Caco-2 (cell line): ENCODE measurements around the gene C10orf120. TPM values are rescaled to one million over a fixed set of nuclear protein-coding genes. Genes with fewer than 3 reads are reported as not detected.

Source experiments
- BruUV-seq: library from RNA; stranded (reverse); fragments of 400-500 nt; replicated peaks from 2 replicates; lab custom pipeline; 2021; lab: Mats Ljungman, UMichigan
- CTCF ChIA-PET: fragments of 300-600 bp; sonication (Branson Sonifier 250); formaldehyde crosslinking; loops from one replicate; lab custom pipeline; 2022; ENCODE audit warnings: antibody characterized with exemption; lab: Charles Lee
- POLR2A ChIA-PET: fragments of 300-600 bp; sonication (Branson Sonifier 250); formaldehyde crosslinking; loops from one replicate; lab custom pipeline; 2022; ENCODE audit warnings: antibody characterized with exemption; lab: Charles Lee
- DNase-seq, 2 experiments: peaks; one replicate each; pipeline versions ENCODE4 v3.0.0 to v3.0.0-alpha.2; 2020 to 2022
- H3K27me3 ChIP-seq: replicated peaks from 2 replicates; pipeline ENCODE4 v1.6.0; 2011; ENCODE audit warnings: low read length; ENCODE audit not compliant: control insufficient read depth, insufficient read depth
- H3K36me3 ChIP-seq: 2 replicates; pipeline ENCODE4 v1.5.1; 2011; ENCODE audit warnings: low read length; ENCODE audit not compliant: control insufficient read depth, insufficient read depth
- H3K4me1 ChIP-seq: fragments of 250-450 bp; sonication (Bioruptor Pico); 2 replicates; pipeline ENCODE4 v1.5.1; 2020; ENCODE audit warnings: mild to moderate bottlenecking
- H3K4me3 ChIP-seq: 2 replicates; pipeline ENCODE4 v1.5.1; 2011; ENCODE audit warnings: low read depth, mild to moderate bottlenecking, control low read depth, low read length
- H3K9me3 ChIP-seq: fragments of 250-450 bp; sonication (Bioruptor Pico); 2 replicates; pipeline ENCODE4 v1.5.1; 2020; ENCODE audit warnings: mild to moderate bottlenecking, moderate library complexity
- H3K27ac Mint-ChIP-seq: one replicate; pipeline ENCODE4 v1.8.0; 2022; ENCODE audit warnings: mixed read lengths; ENCODE audit not compliant: unreplicated experiment
- H3K27me3 Mint-ChIP-seq: one replicate; pipeline ENCODE4 v1.8.0; 2022; ENCODE audit warnings: mixed read lengths; ENCODE audit not compliant: insufficient read depth, unreplicated experiment
- H3K36me3 Mint-ChIP-seq: one replicate; pipeline ENCODE4 v1.8.0; 2022; ENCODE audit warnings: mild to moderate bottlenecking, mixed read lengths; ENCODE audit not compliant: insufficient read depth, unreplicated experiment
- H3K4me1 Mint-ChIP-seq: one replicate; pipeline ENCODE4 v1.8.0; 2022; ENCODE audit warnings: low read depth, mixed read lengths; ENCODE audit not compliant: unreplicated experiment
- H3K4me3 Mint-ChIP-seq: one replicate; pipeline ENCODE4 v1.8.0; 2022; ENCODE audit warnings: mild to moderate bottlenecking, moderate library complexity, mixed read lengths; ENCODE audit not compliant: unreplicated experiment
- H3K9me3 Mint-ChIP-seq: one replicate; pipeline ENCODE4 v1.8.0; 2022; ENCODE audit warnings: mixed read lengths; ENCODE audit not compliant: unreplicated experiment
- intact Hi-C: fragments of 100-400 bp; cut with micrococcal nuclease; formaldehyde crosslinking; loops from one replicate; pipeline ENCODE4 v1.10.0; 2022; ENCODE audit not compliant: unreplicated experiment
- total RNA-seq: library from RNA; stranded (reverse); gene quantifications from 2 replicates; pipeline ENCODE4 v1.2.3, GENCODE V29; 2022
- TF ChIP-seq, protein P1 (sequence below), 2 experiments: fragments of 200-600 bp in 1 of 2; IDR thresholded peaks; 1 replicate in 1 of 2; 2 replicates in 1 of 2; pipeline versions ENCODE4 v1.5.1 to v1.8.0; 2011 to 2022; ENCODE audit warnings: antibody characterized with exemption in 1 of 2, control low read depth in 1 of 2, inconsistent platforms in 1 of 2, low read depth in 1 of 2, low read length in 1 of 2, mild to moderate bottlenecking in 1 of 2, moderate library complexity in 1 of 2; ENCODE audit not compliant: insufficient read depth in 1 of 2, severe bottlenecking in 1 of 2, unreplicated experiment in 1 of 2

The C10orf120 gene
- total RNA-seq, 1 experiment from 2014 or later = not detected

DNA sequence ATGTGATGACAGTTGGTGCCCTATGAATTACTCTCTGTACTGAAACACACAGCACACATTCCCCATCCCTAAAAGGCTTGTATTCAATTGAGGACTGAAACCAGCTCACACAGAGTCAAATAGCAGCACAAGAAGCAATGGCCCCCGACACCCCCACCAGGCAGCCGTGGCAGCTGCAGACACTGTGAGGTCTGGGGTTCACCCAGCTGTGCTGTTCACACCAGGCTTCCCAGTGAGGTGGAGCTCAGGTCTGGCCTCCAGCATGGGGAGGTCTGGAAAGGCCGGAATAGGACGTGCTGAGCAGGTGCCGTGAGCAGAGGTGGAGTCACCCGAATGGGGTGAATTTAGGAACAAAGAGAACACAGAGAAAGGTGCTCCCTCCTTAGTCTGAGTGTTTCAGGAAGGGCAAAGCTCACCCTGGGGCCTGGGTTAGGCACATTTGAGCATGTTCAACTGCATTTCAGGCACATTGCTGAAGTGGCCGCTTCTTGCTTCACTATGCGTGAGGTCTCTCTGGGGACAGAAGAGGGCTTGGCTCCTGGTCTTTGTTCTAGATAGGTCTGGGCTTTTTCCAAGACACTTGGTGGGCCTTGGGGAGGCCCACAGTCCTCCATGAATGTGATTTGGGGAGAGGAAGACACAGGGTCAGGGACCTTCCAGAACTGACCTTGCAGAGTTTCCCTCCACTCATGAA is 41.1 kb downstream of the C10orf120 start:
- no peak overlapping the region for H3K4me3 ChIP-seq
- no TSS peak for BruUV-seq
- H3K9me3 ChIP-seq = no peaks in the 10 kb centered on the region
- H3K4me1 ChIP-seq = no peaks in the 10 kb centered on the region
- H3K4me3 Mint-ChIP-seq = no peak overlapping the region
- no peaks in the 10 kb centered on the region for H3K36me3 ChIP-seq
- DNase-seq = peak in 1 of 2 experiments; percentile 11
- ChIA-PET CTCF (interaction anchor here (1.4 kb wide), 1 partner anchor 9 kb away, joined by 3 read pairs; no protein-coding TSS in a partner anchor), POLR2A (no interaction called here)
- H3K27me3 Mint-ChIP-seq = peaks cover 19% of the 10 kb centered on the region
- H3K36me3 Mint-ChIP-seq = no peaks in the 10 kb centered on the region
- H3K9me3 Mint-ChIP-seq = no peaks in the 10 kb centered on the region
- no peaks in the 10 kb centered on the region for H3K4me1 Mint-ChIP-seq
- TF ChIP-seq, protein P1, sequence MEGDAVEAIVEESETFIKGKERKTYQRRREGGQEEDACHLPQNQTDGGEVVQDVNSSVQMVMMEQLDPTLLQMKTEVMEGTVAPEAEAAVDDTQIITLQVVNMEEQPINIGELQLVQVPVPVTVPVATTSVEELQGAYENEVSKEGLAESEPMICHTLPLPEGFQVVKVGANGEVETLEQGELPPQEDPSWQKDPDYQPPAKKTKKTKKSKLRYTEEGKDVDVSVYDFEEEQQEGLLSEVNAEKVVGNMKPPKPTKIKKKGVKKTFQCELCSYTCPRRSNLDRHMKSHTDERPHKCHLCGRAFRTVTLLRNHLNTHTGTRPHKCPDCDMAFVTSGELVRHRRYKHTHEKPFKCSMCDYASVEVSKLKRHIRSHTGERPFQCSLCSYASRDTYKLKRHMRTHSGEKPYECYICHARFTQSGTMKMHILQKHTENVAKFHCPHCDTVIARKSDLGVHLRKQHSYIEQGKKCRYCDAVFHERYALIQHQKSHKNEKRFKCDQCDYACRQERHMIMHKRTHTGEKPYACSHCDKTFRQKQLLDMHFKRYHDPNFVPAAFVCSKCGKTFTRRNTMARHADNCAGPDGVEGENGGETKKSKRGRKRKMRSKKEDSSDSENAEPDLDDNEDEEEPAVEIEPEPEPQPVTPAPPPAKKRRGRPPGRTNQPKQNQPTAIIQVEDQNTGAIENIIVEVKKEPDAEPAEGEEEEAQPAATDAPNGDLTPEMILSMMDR (IDR thresholded peaks at IDR 0.05; ENCODE audit: insufficient read depth in 1 of 2, low read depth in 1 of 2, low read length in 1 of 2, severe bottlenecking in 1 of 2, unreplicated experiment in 1 of 2) = no peak
- peaks cover 1% of the 10 kb centered on the region; the same call in 1 of the 2 replicates for H3K27me3 ChIP-seq
- no peak overlapping the region for H3K27ac Mint-ChIP-seq
- intact Hi-C loops = no loop called here

- H3K4me1 ChIP-seq = no peaks in the 10 kb centered on the region
- CTCF ChIA-PET = no interaction called here
- Mint-ChIP-seq H3K27me3 (peaks cover 25% of the 10 kb centered on the region), H3K27ac (no peak overlapping the region), H3K36me3 (no peaks in the 10 kb centered on the region), H3K9me3 (no peaks in the 10 kb centered on the region), H3K4me3 (no peak overlapping the region), H3K4me1 (no peaks in the 10 kb centered on the region)
- BruUV-seq = no TSS peak
- DNase-seq = peak in 1 of 2 experiments; percentile 8
- TF ChIP-seq, protein P1 (IDR thresholded peaks at IDR 0.05; ENCODE audit: insufficient read depth in 1 of 2, low read depth in 1 of 2, low read length in 1 of 2, severe bottlenecking in 1 of 2, unreplicated experiment in 1 of 2) = no peak
- intact Hi-C loops = no loop called here
- H3K9me3 ChIP-seq = no peaks in the 10 kb centered on the region
- H3K36me3 ChIP-seq = no peaks in the 10 kb centered on the region
- no peak overlapping the region for H3K4me3 ChIP-seq
- POLR2A ChIA-PET = no interaction called here
- peaks cover 1% of the 10 kb centered on the region; the same call in 1 of the 2 replicates for H3K27me3 ChIP-seq
Observed at GRCh38 chr10:122657729-122658128, 41.9 kb downstream of the C10orf120 start.

GRCh38 chr10:122657255-122657654 is 42.4 kb downstream of the C10orf120 start:
- intact Hi-C loops = no loop called here
- Histone ChIP-seq H3K4me1 (no peaks in the 10 kb centered on the region), H3K9me3 (no peaks in the 10 kb centered on the region), H3K36me3 (no peaks in the 10 kb centered on the region), H3K4me3 (no peak overlapping the region), H3K27me3 (peaks cover 1% of the 10 kb centered on the region; the same call in 1 of the 2 replicates)
- H3K27me3 Mint-ChIP-seq = peaks cover 25% of the 10 kb centered on the region
- CTCF ChIA-PET = no interaction called here
- no peak overlapping the region for H3K4me3 Mint-ChIP-seq
- peak in 1 of 2 experiments; percentile 23 for DNase-seq
- no peaks in the 10 kb centered on the region for H3K36me3 Mint-ChIP-seq
- no peaks in the 10 kb centered on the region for H3K9me3 Mint-ChIP-seq
- H3K4me1 Mint-ChIP-seq = no peaks in the 10 kb centered on the region
- no TSS peak for BruUV-seq
- TF ChIP-seq, protein P1 (IDR thresholded peaks at IDR 0.05; ENCODE audit: insufficient read depth in 1 of 2, low read depth in 1 of 2, low read length in 1 of 2, severe bottlenecking in 1 of 2, unreplicated experiment in 1 of 2) = no peak
- POLR2A ChIA-PET = no interaction called here
- H3K27ac Mint-ChIP-seq = no peak overlapping the region
